Urinary bladder (tissue), 4 donors: Measurements from ENCODE around the gene IL9R. TPM values are rescaled to one million over a fixed set of nuclear protein-coding genes. Genes with fewer than 3 reads are reported as not detected.
"Not testable (repeated sequence)": the region's sequence is repeated elsewhere in the genome, so short reads cannot be mapped to it uniquely, and the experiment has no call there.

Experiments
- DNase-seq: peaks from one replicate; pipeline ENCODE4 v3.0.0-alpha.2; 2015; ENCODE audit errors: extremely low spot score
- H3K27ac ChIP-seq: one replicate; pipeline ENCODE4 v1.5.1; 2013; ENCODE audit warnings: low read depth, mild to moderate bottlenecking, moderate library complexity
- H3K36me3 ChIP-seq: one replicate; pipeline ENCODE4 v1.6.1; 2013; ENCODE audit warnings: mild to moderate bottlenecking, moderate library complexity; ENCODE audit not compliant: insufficient read depth
- H3K4me1 ChIP-seq: one replicate; pipeline ENCODE4 v1.6.1; 2013; ENCODE audit warnings: mild to moderate bottlenecking, moderate library complexity; ENCODE audit not compliant: insufficient read depth
- H3K4me3 ChIP-seq: one replicate; pipeline ENCODE4 v1.5.1; 2013; ENCODE audit warnings: low read depth, low read length
- WGBS: extraction: QIAGEN DNeasy Blood & Tissue Kit; methylation state at CpG from one replicate; pipeline ENCODE4 v1.1.7; 2013; 5-methylcytosine and 5-hydroxymethylcytosine counted together
- polyA plus RNA-seq: library from polyadenylated mRNA; stranded (reverse); fragments of 200-250 nt; gene quantifications from one replicate; pipeline ENCODE4 v1.2.3, GENCODE V29; 2013
- total RNA-seq: library from RNA; depleted of rRNA; stranded (reverse); fragments of >200 nt; gene quantifications from one replicate; pipeline ENCODE4 v1.2.3, GENCODE V29; 2014
- donor health status: healthy with polysubstance abuse.
- donor health status: healthy.

The IL9R gene
- total and polyA plus RNA-seq, 2 donors, result 0.63 to 2.0 TPM

GRCh38 chrX:155971658-155972057 is 25.8 kb upstream of the IL9R start:
- 67% methylated on average over 5 of the region's 5 CpGs for WGBS
- not testable (repeated sequence) for H3K36me3 ChIP-seq, DNase-seq, H3K27ac ChIP-seq, H3K4me1 ChIP-seq, H3K4me3 ChIP-seq

GRCh38 chrX:155972241-155972640 is 25.3 kb upstream of the IL9R start:
- DNase-seq, H3K4me3 ChIP-seq, H3K36me3 ChIP-seq, H3K27ac ChIP-seq, H3K4me1 ChIP-seq: not testable (repeated sequence)
- WGBS, result 77% methylated on average over 7 of the region's 7 CpGs

- DNase-seq, result no peak
- no peaks in the 10 kb centered on the region for H3K36me3 ChIP-seq
- no peak overlapping the region for H3K27ac ChIP-seq
- H3K4me3 ChIP-seq, result no peak overlapping the region
- no peaks in the 10 kb centered on the region for H3K4me1 ChIP-seq
- WGBS, result 69% methylated on average over 2 of the region's 2 CpGs
Observed at GRCh38 chrX:155983326-155983725, 14.2 kb upstream of the IL9R start.

GRCh38 chrX:155985208-155985607 is 12.3 kb upstream of the IL9R start:
- WGBS, result 56% methylated on average over 2 of the region's 2 CpGs
- Histone ChIP-seq H3K4me1 (no peaks in the 10 kb centered on the region), H3K4me3 (no peak overlapping the region), H3K36me3 (no peaks in the 10 kb centered on the region), H3K27ac (no peak overlapping the region)
- no peak for DNase-seq

GRCh38 chrX:155986995-155987394 is 10.5 kb upstream of the IL9R start:
- not testable (repeated sequence) for H3K27ac ChIP-seq, H3K4me3 ChIP-seq, H3K4me1 ChIP-seq, DNase-seq, H3K36me3 ChIP-seq
- WGBS, result 26% methylated on average over 2 of the region's 2 CpGs

- DNase-seq, result no peak
- H3K4me3 ChIP-seq, result no peak overlapping the region
- no peaks in the 10 kb centered on the region for H3K36me3 ChIP-seq
- H3K27ac ChIP-seq, result no peak overlapping the region
- no peaks in the 10 kb centered on the region for H3K4me1 ChIP-seq
- WGBS, result 75% methylated on average over 4 of the region's 4 CpGs
Observed at GRCh38 chrX:155988859-155989258, 8.6 kb upstream of the IL9R start.

GRCh38 chrX:155993421-155993820 is 4.1 kb upstream of the IL9R start:
- Histone ChIP-seq H3K27ac (no peak overlapping the region), H3K4me1 (no peaks in the 10 kb centered on the region), H3K36me3 (no peaks in the 10 kb centered on the region), H3K4me3 (no peak overlapping the region)
- WGBS, result 80% methylated on average over 2 of the region's 2 CpGs
- DNase-seq, result no peak

- Histone ChIP-seq H3K27ac (no peak overlapping the region), H3K4me3 (no peak overlapping the region), H3K4me1 (no peaks in the 10 kb centered on the region), H3K36me3 (no peaks in the 10 kb centered on the region)
- DNase-seq, result no peak
Observed at GRCh38 chrX:155995321-155995875, 2.1 kb upstream of the IL9R start.

GRCh38 chrX:155998116-155998515 is 620 bp downstream of the IL9R start:
- no peak overlapping the region for H3K4me3 ChIP-seq
- DNase-seq, result no peak
- WGBS, result 57% methylated on average over 1 of the region's 1 CpG
- no peak overlapping the region for H3K27ac ChIP-seq
- no peaks in the 10 kb centered on the region for H3K4me1 ChIP-seq
- no peaks in the 10 kb centered on the region for H3K36me3 ChIP-seq

- no peaks in the 10 kb centered on the region for H3K4me1 ChIP-seq
- H3K27ac ChIP-seq, result no peak overlapping the region
- H3K4me3 ChIP-seq, result no peak overlapping the region
- no peak for DNase-seq
- 69% methylated on average over 9 of the region's 9 CpGs for WGBS
- H3K36me3 ChIP-seq, result no peaks in the 10 kb centered on the region
Observed at GRCh38 chrX:155998761-155999510, 1.4 kb downstream of the IL9R start.

GRCh38 chrX:155999751-156000150 is 2.3 kb downstream of the IL9R start:
- H3K4me1 ChIP-seq, DNase-seq, H3K27ac ChIP-seq, H3K4me3 ChIP-seq, H3K36me3 ChIP-seq: not testable (repeated sequence)
- WGBS, result 60% methylated on average over 9 of the region's 9 CpGs

GRCh38 chrX:156000361-156000926 is 2.9 kb downstream of the IL9R start:
- Histone ChIP-seq H3K36me3 (no peaks in the 10 kb centered on the region), H3K27ac (peak overlapping the region; percentile 23), H3K4me1 (no peaks in the 10 kb centered on the region), H3K4me3 (no peak overlapping the region)
- DNase-seq, result no peak
- WGBS, result 80% methylated on average over 5 of the region's 5 CpGs

- no peak for DNase-seq
- no peak overlapping the region for H3K4me3 ChIP-seq
- no peak overlapping the region for H3K27ac ChIP-seq
- 73% methylated on average over 12 of the region's 12 CpGs for WGBS
- H3K36me3 ChIP-seq, result no peaks in the 10 kb centered on the region
- no peaks in the 10 kb centered on the region for H3K4me1 ChIP-seq
Observed at GRCh38 chrX:156001001-156001666, 3.6 kb downstream of the IL9R start.

- Histone ChIP-seq H3K36me3 (no peaks in the 10 kb centered on the region), H3K4me1 (no peaks in the 10 kb centered on the region), H3K4me3 (no peak overlapping the region), H3K27ac (no peak overlapping the region)
- 64% methylated on average over 6 of the region's 6 CpGs for WGBS
- DNase-seq, result no peak
Observed at GRCh38 chrX:156001667-156002021, 4.1 kb downstream of the IL9R start.
